K562 (cell line): ENCODE results near the gene CYSRT1.

ENCODE experiments used
- ELF2 ChIP-seq: fragments of 250-450 bp; sonication (Bioruptor Pico); IDR thresholded peaks from 2 replicates; pipeline ENCODE4 v1.5.0; 2021; ENCODE audit warnings: mild to moderate bottlenecking
- HNRNPH1 ChIP-seq: fragments of 200-400 bp; formaldehyde crosslinking; optimal IDR thresholded peaks from 2 replicates; pipeline ENCODE3; 2017; ENCODE audit warnings: low read depth, mild to moderate bottlenecking, low read length, moderate library complexity
- NFIC ChIP-seq: fragments of 450-650 bp; IDR thresholded peaks from 2 replicates; pipeline ENCODE4 v1.6.1; 2017; ENCODE audit warnings: mild to moderate bottlenecking, inconsistent platforms
- RAD21 ChIP-seq, 2 experiments: fragments of 250-450 bp in 1 of 2; fragments of 450-650 bp in 1 of 2; sonication (Bioruptor Pico) in 1 of 2; formaldehyde crosslinking in 1 of 2; IDR thresholded peaks in 1 of 2; conservative IDR thresholded peaks in 1 of 2; 2 replicates each; pipeline versions ENCODE4 v1.4.0 to v1.8.0; 2020 to 2022; ENCODE audit warnings: mild to moderate bottlenecking in 2 of 2, moderate library complexity in 1 of 2
- RBM17 ChIP-seq: fragments of 200-400 bp; formaldehyde crosslinking; IDR thresholded peaks from 2 replicates; pipeline ENCODE4 v1.6.1; 2017; ENCODE audit warnings: low read depth, mild to moderate bottlenecking, low read length, borderline replicate concordance
- TCF3 ChIP-seq: sonication (generic); formaldehyde crosslinking; IDR thresholded peaks from 2 replicates; pipeline ENCODE4 v1.4.0; 2020; ENCODE audit warnings: mild to moderate bottlenecking, missing genetic modification reagents
- ZNF780A ChIP-seq: fragments of 250-450 bp; sonication (Bioruptor Pico); IDR thresholded peaks from 2 replicates; pipeline ENCODE4 v1.5.0; 2021; ENCODE audit warnings: mild to moderate bottlenecking
- TF ChIP-seq, protein P1 (sequence below), 3 experiments: IDR thresholded peaks in 2 of 3; conservative IDR thresholded peaks in 1 of 3; 2 replicates each; pipeline ENCODE4 v1.5.1; 2011 to 2012; ENCODE audit warnings: low read length in 3 of 3, mild to moderate bottlenecking in 3 of 3, control low read depth in 2 of 3, improper control_type of control experiment in 1 of 3, inconsistent platforms in 1 of 3, low read depth in 1 of 3, mixed read lengths in 1 of 3, moderate library complexity in 1 of 3; ENCODE audit not compliant: insufficient read depth in 2 of 3

DNA sequence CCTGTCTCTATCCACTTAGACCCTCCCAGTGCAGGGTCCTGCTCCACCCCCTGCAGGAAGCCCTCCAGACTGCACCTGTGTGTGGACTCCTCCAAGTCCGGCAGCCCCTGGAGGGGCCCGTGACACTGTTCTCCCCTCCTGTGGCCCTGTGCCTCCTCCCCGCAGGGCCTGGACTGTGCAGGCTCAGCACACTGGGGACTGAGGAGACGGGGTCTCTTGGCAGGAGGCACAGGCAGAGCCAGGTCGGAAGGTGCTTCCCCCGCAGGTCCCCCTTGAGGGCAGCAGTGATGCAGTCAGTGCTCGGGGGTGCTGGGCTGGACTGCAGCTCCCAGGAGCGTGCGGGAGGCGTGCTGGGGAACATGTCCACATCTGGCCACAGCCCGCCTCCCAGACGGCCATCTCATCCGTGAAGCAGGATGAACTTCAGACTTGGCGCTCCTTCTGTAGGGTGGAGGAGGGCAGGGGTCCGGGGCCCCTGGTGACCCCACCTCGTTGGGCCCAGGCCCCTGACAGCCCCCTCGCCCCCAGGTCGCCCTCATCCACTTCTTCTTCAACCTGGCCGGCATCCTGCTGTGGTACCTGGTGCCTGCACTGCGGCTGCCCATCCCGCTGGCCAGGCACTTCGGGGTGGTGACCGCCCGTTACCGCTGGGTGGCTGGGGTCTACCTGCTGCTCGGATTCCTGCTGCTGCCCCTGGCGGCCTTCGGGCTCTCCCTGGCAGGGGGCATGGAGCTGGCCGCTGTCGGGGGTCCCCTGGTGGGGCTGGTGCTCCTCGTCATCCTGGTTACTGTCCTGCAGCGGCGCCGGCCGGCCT, 10.7 kb downstream of the CYSRT1 start:
- TF ChIP-seq RAD21 (CRISPR knock-in tag; conservative IDR thresholded peaks at IDR 0.05 in 1 of 2, IDR thresholded peaks at IDR 0.05 in 1 of 2) (no peak), ZNF780A (CRISPR knock-in tag) (no peak), NFIC (no peak), RBM17 (no peak), HNRNPH1 (no peak), TCF3 (CRISPR knock-in tag) (no peak), ELF2 (CRISPR knock-in tag) (no peak)
- TF ChIP-seq, protein P1, sequence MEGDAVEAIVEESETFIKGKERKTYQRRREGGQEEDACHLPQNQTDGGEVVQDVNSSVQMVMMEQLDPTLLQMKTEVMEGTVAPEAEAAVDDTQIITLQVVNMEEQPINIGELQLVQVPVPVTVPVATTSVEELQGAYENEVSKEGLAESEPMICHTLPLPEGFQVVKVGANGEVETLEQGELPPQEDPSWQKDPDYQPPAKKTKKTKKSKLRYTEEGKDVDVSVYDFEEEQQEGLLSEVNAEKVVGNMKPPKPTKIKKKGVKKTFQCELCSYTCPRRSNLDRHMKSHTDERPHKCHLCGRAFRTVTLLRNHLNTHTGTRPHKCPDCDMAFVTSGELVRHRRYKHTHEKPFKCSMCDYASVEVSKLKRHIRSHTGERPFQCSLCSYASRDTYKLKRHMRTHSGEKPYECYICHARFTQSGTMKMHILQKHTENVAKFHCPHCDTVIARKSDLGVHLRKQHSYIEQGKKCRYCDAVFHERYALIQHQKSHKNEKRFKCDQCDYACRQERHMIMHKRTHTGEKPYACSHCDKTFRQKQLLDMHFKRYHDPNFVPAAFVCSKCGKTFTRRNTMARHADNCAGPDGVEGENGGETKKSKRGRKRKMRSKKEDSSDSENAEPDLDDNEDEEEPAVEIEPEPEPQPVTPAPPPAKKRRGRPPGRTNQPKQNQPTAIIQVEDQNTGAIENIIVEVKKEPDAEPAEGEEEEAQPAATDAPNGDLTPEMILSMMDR (IDR thresholded peaks at IDR 0.05 in 2 of 3, conservative IDR thresholded peaks at IDR 0.05 in 1 of 3; ENCODE audit: insufficient read depth in 2 of 3, low read depth in 1 of 3, low read length in 3 of 3), result peak; percentile 18 to 36 (median 27); a peak in 3 of 6 replicates
